GM23248 (cell line): ENCODE measurements around the gene PEX12.

Source experiments
- EZH2 ChIP-seq: fragments of 200-600 bp; sonication (generic); IDR thresholded peaks from 2 replicates; pipeline ENCODE4 v1.6.1; 2018; ENCODE audit warnings: antibody characterized with exemption, mild to moderate bottlenecking; ENCODE audit not compliant: insufficient read depth, poor library complexity, severe bottlenecking
- EZH2phosphoT487 ChIP-seq: fragments of 200-600 bp; sonication (generic); IDR thresholded peaks from 2 replicates; pipeline ENCODE4 v1.6.1; 2018; ENCODE audit warnings: antibody characterized with exemption, moderate library complexity, mild to moderate bottlenecking, low read depth; ENCODE audit not compliant: insufficient read depth

DNA sequence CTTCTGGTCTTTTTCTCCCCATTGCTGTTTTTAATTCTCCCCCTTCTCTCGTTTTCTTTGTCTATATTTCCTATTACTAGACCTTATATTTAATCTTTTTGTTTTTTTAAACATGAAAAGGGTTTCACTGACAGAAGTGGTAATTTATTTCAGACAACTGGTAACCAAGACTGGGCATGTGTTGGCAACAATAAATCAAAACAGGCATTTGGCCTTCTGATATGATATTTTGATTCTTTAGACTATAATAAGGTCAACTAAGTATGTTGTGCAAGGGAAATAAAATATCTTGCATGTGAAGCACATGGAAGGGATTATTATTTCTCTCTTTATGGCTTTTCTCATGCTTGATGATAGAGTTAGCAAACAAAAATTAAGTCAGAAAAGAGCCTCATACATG, 43.4 kb upstream of the PEX12 start:
- TF ChIP-seq EZH2: no peak
- no peak for TF ChIP-seq EZH2phosphoT487
